ENCODE measurements around the gene DPP4.

The DPP4 gene

DNA sequence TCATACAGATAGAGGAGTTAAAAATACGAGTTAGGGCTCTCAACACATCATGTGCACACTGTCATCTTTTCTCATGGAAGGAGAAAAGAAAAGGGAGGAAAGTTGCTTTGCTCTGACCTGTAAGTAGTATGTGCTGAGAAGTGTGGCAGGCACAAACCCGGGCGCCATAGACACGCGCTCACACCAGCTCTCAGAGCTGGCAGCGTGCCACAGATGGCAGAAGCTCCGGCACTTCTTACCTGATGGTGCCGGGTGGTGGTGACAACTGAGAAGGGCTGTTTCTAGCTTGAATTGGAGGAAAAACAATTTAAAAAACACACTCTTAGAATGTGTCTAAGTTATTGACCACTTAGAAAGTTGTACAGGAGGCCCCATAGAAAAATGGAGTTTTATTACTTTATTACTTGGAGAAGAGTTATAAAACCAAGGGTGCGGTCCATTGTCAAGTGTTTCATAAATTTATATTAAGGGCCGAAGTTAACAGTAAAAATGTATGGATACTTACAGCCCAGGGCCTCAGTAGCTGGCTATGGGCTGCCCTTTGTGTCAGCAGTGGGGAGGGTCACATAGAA lies 92.2 kb downstream of the DPP4 start:
- H3K36me3 ChIP-seq (ENCODE audit: control insufficient read depth in 2 of 2, insufficient read depth in 1 of 2, low read length in 2 of 2) = no peaks in the 10 kb centered on the region
- H3K4me3 ChIP-seq (ENCODE audit: low read depth, low read length) = no peak overlapping the region
- ChIA-PET CTCF (no interaction called here), POLR2A (no interaction called here)
- H3K4me1 ChIP-seq (ENCODE audit: control insufficient read depth, insufficient read depth, low read length) = no peaks in the 10 kb centered on the region
- no peaks in the 10 kb centered on the region for H3K9me3 ChIP-seq (ENCODE audit: control insufficient read depth, insufficient read depth, low read depth, low read length)
- TF ChIP-seq ELK4 (IDR thresholded peaks at IDR 0.05; ENCODE audit: borderline replicate concordance, low read depth, low read length) (no peak), ZNF223 (tag by site-specific recombination; IDR thresholded peaks at IDR 0.05) (no peak), ZNF677 (tag by site-specific recombination; IDR thresholded peaks at IDR 0.05) (no peak), ZNF416 (tag by site-specific recombination; IDR thresholded peaks at IDR 0.05) (no peak), KLF8 (tag by site-specific recombination; IDR thresholded peaks at IDR 0.05) (no peak), ZNF548 (tag by site-specific recombination; IDR thresholded peaks at IDR 0.05) (no peak), ZNF140 (tag by site-specific recombination; IDR thresholded peaks at IDR 0.05) (no peak), ZFP69B (tag by site-specific recombination; IDR thresholded peaks at IDR 0.05) (no peak), ZNF585B (tag by site-specific recombination; IDR thresholded peaks at IDR 0.05) (no peak), YY1 (tag by site-specific recombination; IDR thresholded peaks at IDR 0.05) (no peak), KLF1 (tag by site-specific recombination; IDR thresholded peaks at IDR 0.05) (no peak), ZNF76 (tag by site-specific recombination; IDR thresholded peaks at IDR 0.05; ENCODE audit: borderline replicate concordance, low read depth) (no peak), ZNF670 (tag by site-specific recombination; IDR thresholded peaks at IDR 0.05; ENCODE audit: low read depth) (no peak), ZNF121 (tag by site-specific recombination; IDR thresholded peaks at IDR 0.05) (no peak), SP2 (tag by site-specific recombination; IDR thresholded peaks at IDR 0.05) (no peak), ZNF791 (tag by site-specific recombination; IDR thresholded peaks at IDR 0.05) (no peak), HIC1 (tag by site-specific recombination; IDR thresholded peaks at IDR 0.05) (no peak)
- TF ChIP-seq, protein P1, sequence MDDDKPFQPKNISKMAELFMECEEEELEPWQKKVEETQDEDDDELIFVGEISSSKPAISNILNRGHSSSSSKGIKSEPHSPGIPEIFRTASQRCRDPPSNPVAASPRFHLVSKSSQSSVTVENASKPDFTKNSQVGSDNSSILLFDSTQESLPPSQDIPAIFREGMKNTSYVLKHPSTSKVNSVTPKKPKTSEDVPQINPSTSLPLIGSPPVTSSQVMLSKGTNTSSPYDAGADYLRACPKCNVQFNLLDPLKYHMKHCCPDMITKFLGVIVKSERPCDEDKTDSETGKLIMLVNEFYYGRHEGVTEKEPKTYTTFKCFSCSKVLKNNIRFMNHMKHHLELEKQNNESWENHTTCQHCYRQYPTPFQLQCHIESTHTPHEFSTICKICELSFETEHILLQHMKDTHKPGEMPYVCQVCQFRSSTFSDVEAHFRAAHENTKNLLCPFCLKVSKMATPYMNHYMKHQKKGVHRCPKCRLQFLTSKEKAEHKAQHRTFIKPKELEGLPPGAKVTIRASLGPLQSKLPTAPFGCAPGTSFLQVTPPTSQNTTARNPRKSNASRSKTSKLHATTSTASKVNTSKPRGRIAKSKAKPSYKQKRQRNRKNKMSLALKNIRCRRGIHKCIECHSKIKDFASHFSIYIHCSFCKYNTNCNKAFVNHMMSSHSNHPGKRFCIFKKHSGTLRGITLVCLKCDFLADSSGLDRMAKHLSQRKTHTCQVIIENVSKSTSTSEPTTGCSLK (tag by site-specific recombination; IDR thresholded peaks at IDR 0.05) = no peak
- TF ChIP-seq, protein P2, sequence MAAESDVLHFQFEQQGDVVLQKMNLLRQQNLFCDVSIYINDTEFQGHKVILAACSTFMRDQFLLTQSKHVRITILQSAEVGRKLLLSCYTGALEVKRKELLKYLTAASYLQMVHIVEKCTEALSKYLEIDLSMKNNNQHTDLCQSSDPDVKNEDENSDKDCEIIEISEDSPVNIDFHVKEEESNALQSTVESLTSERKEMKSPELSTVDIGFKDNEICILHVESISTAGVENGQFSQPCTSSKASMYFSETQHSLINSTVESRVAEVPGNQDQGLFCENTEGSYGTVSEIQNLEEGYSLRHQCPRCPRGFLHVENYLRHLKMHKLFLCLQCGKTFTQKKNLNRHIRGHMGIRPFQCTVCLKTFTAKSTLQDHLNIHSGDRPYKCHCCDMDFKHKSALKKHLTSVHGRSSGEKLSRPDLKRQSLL (tag by site-specific recombination; IDR thresholded peaks at IDR 0.05) = no peak
- TF ChIP-seq, protein P3, sequence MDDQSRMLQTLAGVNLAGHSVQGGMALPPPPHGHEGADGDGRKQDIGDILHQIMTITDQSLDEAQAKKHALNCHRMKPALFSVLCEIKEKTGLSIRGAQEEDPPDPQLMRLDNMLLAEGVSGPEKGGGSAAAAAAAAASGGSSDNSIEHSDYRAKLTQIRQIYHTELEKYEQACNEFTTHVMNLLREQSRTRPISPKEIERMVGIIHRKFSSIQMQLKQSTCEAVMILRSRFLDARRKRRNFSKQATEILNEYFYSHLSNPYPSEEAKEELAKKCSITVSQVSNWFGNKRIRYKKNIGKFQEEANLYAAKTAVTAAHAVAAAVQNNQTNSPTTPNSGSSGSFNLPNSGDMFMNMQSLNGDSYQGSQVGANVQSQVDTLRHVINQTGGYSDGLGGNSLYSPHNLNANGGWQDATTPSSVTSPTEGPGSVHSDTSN (CRISPR knock-in tag; IDR thresholded peaks at IDR 0.05) = no peak
- no peak overlapping the region for H3K27ac ChIP-seq (ENCODE audit: extremely low read depth, low read depth, low read length)

All from HEK293 (cell line).